ENCODE data around the gene RHOA.
"Not testable (repeated sequence)": the region's sequence is repeated elsewhere in the genome, so short reads cannot be mapped to it uniquely, and the experiment has no call there.

The RHOA gene

DNA sequence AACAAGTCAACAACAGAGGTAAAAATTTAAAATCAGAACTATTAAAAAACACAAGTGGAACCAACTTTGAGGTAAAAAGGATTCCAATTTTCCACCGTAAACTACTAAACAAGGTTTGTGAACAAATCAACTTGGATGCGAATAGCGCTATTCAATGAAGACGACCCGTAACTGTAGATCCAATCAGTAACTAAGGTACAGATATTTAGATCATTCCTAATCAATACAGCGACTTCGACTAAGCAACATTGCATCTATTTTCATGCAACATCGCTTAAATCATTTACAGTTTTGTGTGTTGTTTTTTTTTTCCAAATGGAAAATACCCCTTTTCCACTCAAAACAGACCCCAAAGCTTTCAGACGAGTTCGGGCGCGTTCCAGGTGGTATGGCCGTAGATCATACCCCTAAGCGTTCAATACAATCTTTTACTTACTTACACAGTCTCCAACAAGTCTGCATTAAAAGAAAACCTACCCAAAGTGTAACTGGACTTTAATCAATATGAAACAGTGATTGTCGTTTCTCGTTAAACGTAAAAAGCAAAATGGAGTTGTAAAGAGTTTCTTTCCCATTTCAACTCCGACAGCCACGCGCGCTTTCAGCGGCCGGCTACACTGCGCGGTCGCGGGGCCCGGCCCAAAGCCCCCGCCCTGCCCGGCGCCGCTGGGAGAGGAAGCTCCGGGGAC lies 786 bp downstream of the RHOA start:
- DNase-seq = no peak

DNA sequence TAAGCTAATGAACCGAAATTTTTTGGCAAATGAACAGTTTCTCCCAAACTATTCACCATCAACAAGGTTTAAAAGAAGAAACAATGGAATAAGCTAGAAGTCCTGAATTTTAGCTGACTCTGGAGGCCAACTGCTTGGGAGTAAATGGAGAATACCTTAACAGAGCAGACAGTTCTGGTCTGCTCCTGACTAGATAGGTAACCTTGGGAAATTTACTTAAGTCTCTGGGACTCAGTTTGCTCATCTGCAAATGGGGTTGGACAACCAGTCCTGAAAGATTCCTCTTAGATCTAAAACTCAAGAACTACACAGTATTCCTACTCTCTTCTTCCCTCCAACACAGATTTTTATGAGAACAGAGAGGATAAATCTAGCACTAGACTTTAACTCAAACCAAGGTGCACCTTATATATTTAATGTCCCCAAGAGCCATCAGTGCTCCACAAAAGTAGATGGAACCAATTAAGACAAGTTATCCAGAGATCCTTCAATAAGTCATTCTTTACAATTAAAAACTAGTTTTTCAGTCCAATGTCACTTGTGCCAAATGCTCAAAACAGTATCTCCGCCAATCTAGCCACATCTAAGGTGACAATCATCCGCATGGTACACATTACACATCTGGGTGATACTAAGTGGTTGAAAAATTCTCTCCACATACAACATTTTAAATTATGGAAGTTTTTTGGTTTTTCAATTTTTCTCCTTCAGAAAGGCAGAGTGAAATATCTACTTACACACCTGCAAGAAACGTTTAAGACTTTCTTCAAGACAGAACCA lies 1.5 kb downstream of the RHOA start:
- no peak for DNase-seq

- DNase-seq = no peak
These were observed 4.9 kb downstream of the RHOA start for GRCh38 chr3:49406571-49407565.

DNA sequence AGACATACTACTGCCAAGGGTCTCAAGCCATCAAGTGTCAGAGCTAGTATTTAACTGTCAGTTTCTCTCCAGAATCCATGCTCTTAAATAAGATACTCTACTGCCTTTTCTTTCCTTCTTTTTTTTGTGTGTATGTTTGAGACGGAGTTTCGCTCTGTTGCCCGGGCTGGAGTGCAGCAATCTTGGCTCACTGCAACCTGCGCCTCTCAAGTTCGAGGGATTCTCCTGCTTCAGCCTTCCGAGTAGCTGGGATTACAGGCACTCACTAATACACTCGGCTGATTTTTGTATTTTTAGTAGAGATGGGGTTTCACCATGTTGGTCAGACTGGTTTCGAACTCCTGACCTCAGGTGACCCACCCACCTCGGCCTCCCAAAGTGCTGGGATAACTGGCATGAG lies 6.2 kb downstream of the RHOA start:
- not testable (repeated sequence) for DNase-seq

DNA sequence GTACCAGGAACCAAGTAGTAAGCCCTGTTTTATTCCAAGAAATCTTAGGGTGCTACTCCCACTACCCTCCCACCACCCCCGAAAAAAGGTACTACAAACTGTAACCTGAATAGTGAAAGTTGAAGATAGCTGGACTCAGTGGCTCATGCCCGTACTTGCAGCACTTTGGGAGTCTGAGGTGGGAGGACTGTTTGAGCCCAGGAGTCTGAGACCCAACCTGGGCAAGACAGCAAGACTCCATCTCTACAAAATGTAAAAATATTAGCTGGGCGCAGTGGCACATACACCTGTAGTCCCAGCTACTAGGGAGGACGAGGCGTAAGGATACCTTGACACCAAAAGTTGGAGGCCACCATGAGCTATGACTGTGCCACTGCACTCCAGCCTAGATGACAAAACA lies 7.9 kb downstream of the RHOA start:
- DNase-seq = no peak

- no peak for DNase-seq
These were observed 10.0 kb downstream of the RHOA start for GRCh38 chr3:49401766-49402165.

GRCh38 chr3:49399461-49399860 lies 12.3 kb downstream of the RHOA start:
- DNase-seq = no peak

- no peak for DNase-seq
These were observed 14.3 kb downstream of the RHOA start for GRCh38 chr3:49397470-49397869.

DNA sequence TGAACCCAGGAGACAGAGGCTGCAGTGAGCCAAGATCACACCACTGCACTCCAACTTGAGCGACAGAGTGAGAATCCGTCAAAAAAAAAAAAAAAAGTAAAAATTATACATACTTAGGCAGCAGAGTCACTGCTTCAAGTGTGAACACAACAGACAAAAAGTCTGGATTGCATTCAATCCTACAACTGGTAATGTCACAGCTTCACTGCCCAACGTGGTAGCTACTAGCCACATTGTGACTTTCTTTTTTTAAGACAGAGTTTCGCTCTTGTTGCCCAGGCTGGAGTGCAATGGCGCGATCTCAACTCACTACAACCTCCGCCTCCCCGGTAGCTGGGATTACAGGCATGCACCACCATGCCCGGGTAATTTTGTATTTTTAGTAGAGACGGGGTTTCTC lies 20.5 kb downstream of the RHOA start:
- DNase-seq = not testable (repeated sequence)

- no peak for DNase-seq
These were observed 22.5 kb downstream of the RHOA start for GRCh38 chr3:49389297-49389696.

DNA sequence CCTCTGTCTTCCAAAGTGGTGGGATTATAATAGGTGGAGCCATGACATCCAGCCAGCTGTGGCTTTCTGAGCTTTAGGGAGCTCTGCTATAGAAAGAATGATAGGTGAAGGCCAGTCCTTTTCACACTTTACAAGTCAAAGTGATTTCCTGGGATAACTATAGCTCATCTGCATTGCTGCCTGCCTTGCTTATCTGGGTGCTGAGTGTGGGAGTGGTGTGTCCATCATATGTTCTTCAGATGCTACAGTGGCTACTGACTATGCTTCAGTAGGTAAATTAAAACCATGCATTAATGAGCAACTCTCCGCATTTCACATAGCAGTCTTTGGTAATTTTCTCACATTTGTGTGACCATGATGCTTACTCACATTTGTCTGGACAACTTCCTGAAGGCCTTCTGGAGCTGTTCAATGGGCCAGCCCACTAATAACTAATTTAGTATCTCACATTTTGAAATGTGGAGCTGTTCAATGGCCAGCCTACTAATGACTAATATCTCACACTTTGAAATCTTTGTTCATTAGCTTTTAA lies 23.4 kb downstream of the RHOA start:
- no peak for DNase-seq

- DNase-seq = no peak
These were observed 24.1 kb downstream of the RHOA start for GRCh38 chr3:49387721-49388120.

GRCh38 chr3:49386056-49386756 lies 25.6 kb downstream of the RHOA start:
- no peak for DNase-seq

GRCh38 chr3:49385617-49386016 lies 26.2 kb downstream of the RHOA start:
- DNase-seq = no peak

DNA sequence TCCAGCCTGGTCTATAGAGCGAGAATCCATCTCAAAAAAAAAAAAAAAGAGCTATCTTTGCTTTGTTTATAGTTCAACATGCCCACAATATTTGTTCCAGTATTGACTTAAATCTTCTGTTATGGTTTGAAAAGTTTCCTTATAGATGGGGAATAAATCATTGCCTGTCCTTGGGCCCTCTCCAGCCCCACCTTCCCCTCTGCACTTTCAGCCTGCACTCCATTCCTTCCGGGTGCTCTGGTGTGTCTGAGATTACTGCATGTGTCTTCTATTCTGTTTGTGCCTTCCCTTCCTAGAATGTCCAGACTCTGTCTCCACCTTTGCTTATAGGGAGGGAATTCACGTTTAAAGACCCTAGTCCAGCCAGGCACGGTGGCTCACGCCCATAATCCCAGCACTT lies 28.4 kb downstream of the RHOA start:
- no peak for DNase-seq

GRCh38 chr3:49378249-49378895 lies 33.4 kb downstream of the RHOA start:
- no peak for DNase-seq

GRCh38 chr3:49377483-49377882 lies 34.3 kb downstream of the RHOA start:
- DNase-seq = no peak

DNA sequence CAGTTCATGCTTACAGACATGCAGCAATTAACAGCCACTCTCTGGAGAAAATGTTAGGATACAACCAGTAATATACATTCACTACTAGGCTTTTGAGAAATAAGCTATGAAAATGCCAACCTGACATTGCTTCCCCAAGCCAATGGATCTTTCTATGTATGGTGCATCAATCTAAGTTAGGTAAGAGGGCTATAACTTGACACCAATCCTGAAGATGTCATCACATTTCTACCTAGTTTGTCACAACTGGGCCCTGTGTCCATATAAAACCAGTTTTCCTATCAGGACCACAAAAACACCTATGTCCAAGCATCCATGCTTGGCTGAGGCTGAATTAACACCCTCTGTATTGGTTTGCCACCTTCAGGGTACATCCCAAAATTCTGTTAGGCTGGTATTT lies 39.8 kb downstream of the RHOA start:
- DNase-seq = no peak

GRCh38 chr3:49370585-49371290 lies 41.0 kb downstream of the RHOA start:
- no peak for DNase-seq

DNA sequence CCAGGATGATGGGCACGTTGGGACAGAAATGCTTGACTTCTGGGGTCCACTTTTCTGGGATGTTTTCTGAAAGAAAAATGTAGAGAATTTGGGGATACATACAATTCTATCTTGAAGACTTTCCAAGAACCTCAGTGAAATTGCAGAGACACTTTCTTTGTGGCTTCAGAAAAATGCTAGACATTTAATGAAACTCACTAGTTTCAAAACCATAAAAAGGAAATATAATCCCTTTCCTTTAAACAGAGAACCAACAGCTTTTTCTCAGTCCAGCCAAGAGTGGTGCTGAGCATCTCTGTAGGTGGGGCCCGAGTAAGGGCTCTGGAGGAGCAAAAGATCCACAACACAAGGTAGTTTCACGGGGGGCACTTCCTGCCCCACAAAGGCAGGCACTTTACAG lies 49.2 kb downstream of the RHOA start:
- DNase-seq = no peak

- no peak for DNase-seq
These were observed 52.2 kb downstream of the RHOA start for GRCh38 chr3:49359623-49360022.
